ENCODE results near the gene SUPT16H. TPM values are rescaled to one million over a fixed set of nuclear protein-coding genes. Genes with fewer than 3 reads are reported as not detected.
A peak's percentile ranks its signal among the peaks of the same experiment; 100 is the strongest.

Gene SUPT16H
- polyA plus RNA-seq, 1 of the 3 experiments (the other 2 are of a cell fraction), result 53.7 TPM

GRCh38 chr14:21385188-21385904 lies 1.5 kb upstream of the SUPT16H start:
- H3K4me1 ChIP-seq (ENCODE audit: control insufficient read depth in 1 of 2, insufficient read depth in 2 of 2, low read depth in 1 of 2, low read length in 1 of 2), result peaks cover 18 to 19% of the 10 kb centered on the region in 2 experiments; a peak in 3 of 4 replicates
- peaks cover 36 to 50% of the 10 kb centered on the region in 2 experiments for H3K36me3 ChIP-seq (replicated peaks in 1 of 2; ENCODE audit: control insufficient read depth in 1 of 2, insufficient read depth in 2 of 2, low read length in 1 of 2)
- H2AFZ ChIP-seq (ENCODE audit: low read depth), result no peak overlapping the region
- ChIA-PET CTCF (interaction anchor here (0.6 to 1.1 kb wide), 2 partner anchors 22 to 96 kb away, joined by 3 read pairs; no protein-coding TSS in a partner anchor), POLR2A (interaction anchor here (1.2 kb wide), 1 partner anchor 126 kb away, joined by 6 read pairs; the partner anchor contains the start of gene METTL3)
- H3K9me2 ChIP-seq, result no peaks in the 10 kb centered on the region
- no peaks in the 10 kb centered on the region for H3K27me3 ChIP-seq (ENCODE audit: insufficient read depth)
- H3K4me3 ChIP-seq (ENCODE audit: low read depth in 2 of 2, low read length in 1 of 2), result no peak overlapping the region
- H3K9me3 ChIP-seq, result no peaks in the 10 kb centered on the region
- TF ChIP-seq RFX5 (IDR thresholded peaks at IDR 0.05; ENCODE audit: low read length) (no peak), POLR2AphosphoS5 (IDR thresholded peaks at IDR 0.05; ENCODE audit: low read depth, low read length) (no peak), GABPA (IDR thresholded peaks at IDR 0.05; ENCODE audit: low read depth) (no peak), NFIC (IDR thresholded peaks at IDR 0.05; ENCODE audit: borderline replicate concordance) (no peak), MEF2A (IDR thresholded peaks at IDR 0.05; ENCODE audit: borderline replicate concordance, low read depth) (no peak), JUND (IDR thresholded peaks at IDR 0.05) (no peak), USF2 (IDR thresholded peaks at IDR 0.05; ENCODE audit: borderline replicate concordance, low read depth, low read length) (no peak), USF1 (IDR thresholded peaks at IDR 0.05; ENCODE audit: borderline replicate concordance, low read depth) (no peak), YY1 (IDR thresholded peaks at IDR 0.05; ENCODE audit: low read depth) (no peak), IRF3 (IDR thresholded peaks at IDR 0.05; ENCODE audit: low read depth, low read length) (no peak), PBX3 (IDR thresholded peaks at IDR 0.05) (no peak), GATA2 (CRISPR knock-in tag; IDR thresholded peaks at IDR 0.05) (no peak), REST (IDR thresholded peaks at IDR 0.05; ENCODE audit: low read depth, low read length) (no peak), TEAD4 (IDR thresholded peaks at IDR 0.05; ENCODE audit: borderline replicate concordance, insufficient read depth) (no peak), ZBTB33 (IDR thresholded peaks at IDR 0.05; ENCODE audit: borderline replicate concordance, low read depth) (no peak), TAF1 (IDR thresholded peaks at IDR 0.05; ENCODE audit: borderline replicate concordance, low read depth, low read length) (no peak), MAX (IDR thresholded peaks at IDR 0.05; ENCODE audit: low read depth) (no peak), MXI1 (IDR thresholded peaks at IDR 0.05; ENCODE audit: low read depth, low read length) (no peak), RAD21 (IDR thresholded peaks at IDR 0.05; ENCODE audit: low read length) (no peak), SIN3A (IDR thresholded peaks at IDR 0.05; ENCODE audit: borderline replicate concordance, low read depth, low read length) (no peak)
- H3F3A ChIP-seq (replicated peaks; ENCODE audit: insufficient read depth), result peaks cover 40% of the 10 kb centered on the region
- H4K20me1 ChIP-seq (ENCODE audit: insufficient read depth), result peaks cover 16% of the 10 kb centered on the region
- WGBS (ENCODE audit: low lambda C conversion rate), result 92% methylated on average over 5 of the region's 7 CpGs
- H3K4me2 ChIP-seq, result no peak overlapping the region
- no peak for DNase-seq
- H3K27ac ChIP-seq (ENCODE audit: low read depth in 2 of 2, low read length in 1 of 2), result peak overlapping the region; percentile 94 to 98
- H3K79me2 ChIP-seq (ENCODE audit: insufficient read depth), result peaks cover 34% of the 10 kb centered on the region
- H3K9ac ChIP-seq, result no peak overlapping the region
